Muscle layer of colon (tissue), 2 donors: Measurements from ENCODE around the gene SLC28A1.
A peak's percentile ranks its signal among the peaks of the same experiment; 100 is the strongest.

ENCODE experiments used
- H3K27ac ChIP-seq: one replicate; pipeline ENCODE4 v1.7.0; 2013; ENCODE audit warnings: low read depth, mild to moderate bottlenecking, low read length, moderate library complexity
- H3K27me3 ChIP-seq, 2 donors: one replicate each; pipeline ENCODE4 v1.7.0; 2013; ENCODE audit warnings: low read length in 2 of 2, mild to moderate bottlenecking in 2 of 2; ENCODE audit not compliant: insufficient read depth in 2 of 2, control insufficient read depth in 1 of 2
- H3K36me3 ChIP-seq: one replicate; pipeline ENCODE4 v1.7.0; 2013; ENCODE audit warnings: mild to moderate bottlenecking, low read length; ENCODE audit not compliant: insufficient read depth
- H3K4me1 ChIP-seq: one replicate; pipeline ENCODE4 v1.7.0; 2013; ENCODE audit warnings: mild to moderate bottlenecking, low read length; ENCODE audit not compliant: insufficient read depth
- H3K4me3 ChIP-seq, 2 donors: one replicate each; pipeline ENCODE4 v1.7.0; 2013; ENCODE audit warnings: low read length in 2 of 2, low read depth in 1 of 2, mild to moderate bottlenecking in 1 of 2, moderate library complexity in 1 of 2
- H3K9ac ChIP-seq: one replicate; pipeline ENCODE4 v1.7.0; 2013; ENCODE audit warnings: low read length
- H3K9me3 ChIP-seq: one replicate; pipeline ENCODE4 v1.7.0; 2013; ENCODE audit warnings: mild to moderate bottlenecking, low read length
- donor health status: abdominal sarcoma.
- donor health status: Adenocarcinoma of cecum.

SLC28A1 gene

GRCh38 chr15:84903751-84904150 is 19.3 kb downstream of the SLC28A1 start:
- H3K4me3 ChIP-seq, result no peak overlapping the region
- H3K9ac ChIP-seq, result no peak overlapping the region
- no peak overlapping the region for H3K27ac ChIP-seq
- H3K4me1 ChIP-seq, result peaks cover 10% of the 10 kb centered on the region
- H3K36me3 ChIP-seq, result no peaks in the 10 kb centered on the region
- H3K27me3 ChIP-seq, result no peaks in the 10 kb centered on the region
- H3K9me3 ChIP-seq, result no peaks in the 10 kb centered on the region

GRCh38 chr15:84904419-84904818 is 20.0 kb downstream of the SLC28A1 start:
- no peak overlapping the region for H3K9ac ChIP-seq
- H3K4me1 ChIP-seq, result peaks cover 10% of the 10 kb centered on the region
- H3K27me3 ChIP-seq, result no peaks in the 10 kb centered on the region
- no peaks in the 10 kb centered on the region for H3K9me3 ChIP-seq
- H3K36me3 ChIP-seq, result no peaks in the 10 kb centered on the region
- H3K27ac ChIP-seq, result no peak overlapping the region
- no peak overlapping the region for H3K4me3 ChIP-seq

- no peak overlapping the region for H3K9ac ChIP-seq
- peaks cover 10% of the 10 kb centered on the region for H3K4me1 ChIP-seq
- no peaks in the 10 kb centered on the region for H3K27me3 ChIP-seq
- no peak overlapping the region for H3K4me3 ChIP-seq
- H3K36me3 ChIP-seq, result no peaks in the 10 kb centered on the region
- no peak overlapping the region for H3K27ac ChIP-seq
- H3K9me3 ChIP-seq, result no peaks in the 10 kb centered on the region
These were observed 20.8 kb downstream of the SLC28A1 start for GRCh38 chr15:84905016-84905916.

- no peak overlapping the region for H3K9ac ChIP-seq
- H3K4me3 ChIP-seq, result no peak overlapping the region
- H3K27me3 ChIP-seq, result no peaks in the 10 kb centered on the region
- H3K4me1 ChIP-seq, result peaks cover 31% of the 10 kb centered on the region
- no peak overlapping the region for H3K27ac ChIP-seq
- no peaks in the 10 kb centered on the region for H3K36me3 ChIP-seq
- no peaks in the 10 kb centered on the region for H3K9me3 ChIP-seq
These were observed 23.3 kb downstream of the SLC28A1 start for GRCh38 chr15:84907731-84908130.

- H3K27me3 ChIP-seq, result no peaks in the 10 kb centered on the region
- no peaks in the 10 kb centered on the region for H3K36me3 ChIP-seq
- H3K9me3 ChIP-seq, result no peaks in the 10 kb centered on the region
- H3K4me3 ChIP-seq, result no peak overlapping the region
- H3K9ac ChIP-seq, result no peak overlapping the region
- peaks cover 39% of the 10 kb centered on the region for H3K4me1 ChIP-seq
- H3K27ac ChIP-seq, result no peak overlapping the region
These were observed 24.1 kb downstream of the SLC28A1 start for GRCh38 chr15:84908564-84908963.

GRCh38 chr15:84909029-84909428 is 24.6 kb downstream of the SLC28A1 start:
- Histone ChIP-seq H3K27me3 (no peaks in the 10 kb centered on the region), H3K4me1 (peaks cover 39% of the 10 kb centered on the region), H3K4me3 (no peak overlapping the region), H3K9me3 (no peaks in the 10 kb centered on the region), H3K36me3 (no peaks in the 10 kb centered on the region), H3K27ac (no peak overlapping the region), H3K9ac (no peak overlapping the region)

- no peaks in the 10 kb centered on the region for H3K9me3 ChIP-seq
- peaks cover 38% of the 10 kb centered on the region for H3K4me1 ChIP-seq
- H3K36me3 ChIP-seq, result no peaks in the 10 kb centered on the region
- no peaks in the 10 kb centered on the region for H3K27me3 ChIP-seq
- no peak overlapping the region for H3K27ac ChIP-seq
- H3K4me3 ChIP-seq, result no peak overlapping the region
- H3K9ac ChIP-seq, result no peak overlapping the region
These were observed 25.3 kb downstream of the SLC28A1 start for GRCh38 chr15:84909782-84910181.

- H3K36me3 ChIP-seq, result no peaks in the 10 kb centered on the region
- H3K27ac ChIP-seq, result no peak overlapping the region
- H3K4me1 ChIP-seq, result peaks cover 41% of the 10 kb centered on the region
- H3K9ac ChIP-seq, result no peak overlapping the region
- no peaks in the 10 kb centered on the region for H3K9me3 ChIP-seq
- H3K27me3 ChIP-seq, result no peaks in the 10 kb centered on the region
- H3K4me3 ChIP-seq, result no peak overlapping the region
These were observed 26.6 kb downstream of the SLC28A1 start for GRCh38 chr15:84910928-84911623.

GRCh38 chr15:84911879-84912660 is 27.6 kb downstream of the SLC28A1 start:
- Histone ChIP-seq H3K27me3 (no peaks in the 10 kb centered on the region), H3K4me3 (no peak overlapping the region), H3K4me1 (peaks cover 41% of the 10 kb centered on the region), H3K27ac (peak overlapping the region; percentile 19), H3K36me3 (no peaks in the 10 kb centered on the region), H3K9me3 (no peaks in the 10 kb centered on the region), H3K9ac (no peak overlapping the region)

- H3K27me3 ChIP-seq, result no peaks in the 10 kb centered on the region
- H3K27ac ChIP-seq, result peak overlapping the region; percentile 14
- H3K9me3 ChIP-seq, result no peaks in the 10 kb centered on the region
- no peak overlapping the region for H3K9ac ChIP-seq
- peaks cover 41% of the 10 kb centered on the region for H3K4me1 ChIP-seq
- H3K36me3 ChIP-seq, result no peaks in the 10 kb centered on the region
- H3K4me3 ChIP-seq, result no peak overlapping the region
These were observed 28.9 kb downstream of the SLC28A1 start for GRCh38 chr15:84913360-84913723.

GRCh38 chr15:84914351-84914750 is 29.9 kb downstream of the SLC28A1 start:
- no peak overlapping the region for H3K27ac ChIP-seq
- no peak overlapping the region for H3K4me3 ChIP-seq
- no peaks in the 10 kb centered on the region for H3K9me3 ChIP-seq
- H3K36me3 ChIP-seq, result no peaks in the 10 kb centered on the region
- no peaks in the 10 kb centered on the region for H3K27me3 ChIP-seq
- peaks cover 41% of the 10 kb centered on the region for H3K4me1 ChIP-seq
- H3K9ac ChIP-seq, result no peak overlapping the region
